Osteoblast (primary cell): Measurements from ENCODE around the gene FGD1. TPM values are rescaled to one million over a fixed set of nuclear protein-coding genes. Genes with fewer than 3 reads are reported as not detected.

Experiments
- DNase-seq: peaks from one replicate; pipeline ENCODE4 v3.0.0; 2011; ENCODE audit warnings: low spot score, mixed read lengths; ENCODE audit not compliant: insufficient read length; ENCODE audit errors: missing footprints
- H2AFZ ChIP-seq: 2 replicates; pipeline ENCODE4 v1.6.0; 2011; ENCODE audit warnings: mild to moderate bottlenecking, low read length
- H3K27ac ChIP-seq: 2 replicates; pipeline ENCODE4 v1.5.1; 2011; ENCODE audit warnings: mild to moderate bottlenecking, low read depth, low read length, moderate library complexity
- H3K27me3 ChIP-seq: 2 replicates; pipeline ENCODE4 v1.6.0; 2012; ENCODE audit warnings: mild to moderate bottlenecking, control low read depth, inconsistent platforms, low read length, moderate library complexity; ENCODE audit not compliant: insufficient read depth
- H3K36me3 ChIP-seq: 2 replicates; pipeline ENCODE4 v1.5.1; 2011; ENCODE audit warnings: mild to moderate bottlenecking, low read length, control low read depth, moderate library complexity; ENCODE audit not compliant: insufficient read depth
- H3K4me1 ChIP-seq: 2 replicates; pipeline ENCODE4 v1.5.1; 2011; ENCODE audit warnings: mild to moderate bottlenecking, low read length, control low read depth, moderate library complexity; ENCODE audit not compliant: insufficient read depth
- H3K4me2 ChIP-seq: 2 replicates; pipeline ENCODE4 v1.6.0; 2011; ENCODE audit warnings: mild to moderate bottlenecking, low read length; ENCODE audit not compliant: insufficient read depth
- H3K4me3 ChIP-seq: fragments of 200-600 bp; sonication (generic); 3 replicates; pipeline ENCODE4 v1.5.1; 2012; ENCODE audit warnings: mild to moderate bottlenecking, low read length, inconsistent platforms; ENCODE audit not compliant: insufficient read depth
- H3K79me2 ChIP-seq: 2 replicates; pipeline ENCODE4 v1.6.0; 2012; ENCODE audit warnings: mild to moderate bottlenecking, low read length, control low read depth, inconsistent platforms; ENCODE audit not compliant: insufficient read depth
- H3K9me3 ChIP-seq: 2 replicates; pipeline ENCODE4 v1.5.1; 2011; ENCODE audit warnings: low read depth, low read length, control low read depth
- H4K20me1 ChIP-seq: 2 replicates; pipeline ENCODE4 v1.6.0; 2012; ENCODE audit warnings: mild to moderate bottlenecking, low read length, control low read depth; ENCODE audit not compliant: insufficient read depth
- total RNA-seq: library from RNA; depleted of rRNA; stranded (reverse); fragments of >200 nt; gene quantifications from 2 replicates; pipeline ENCODE4 v1.2.3, GENCODE V29; 2012
- TF ChIP-seq, protein P1 (sequence below): IDR thresholded peaks from 2 replicates; pipeline ENCODE4 v1.5.1; 2011; ENCODE audit warnings: mild to moderate bottlenecking, low read depth, low read length, moderate library complexity; ENCODE audit errors: extremely low read depth

FGD1 gene
- total RNA-seq, 1 donor: 8.7 TPM

GRCh38 chrX:54446084-54446483 is 50.0 kb downstream of the FGD1 start:
- TF ChIP-seq, protein P1, sequence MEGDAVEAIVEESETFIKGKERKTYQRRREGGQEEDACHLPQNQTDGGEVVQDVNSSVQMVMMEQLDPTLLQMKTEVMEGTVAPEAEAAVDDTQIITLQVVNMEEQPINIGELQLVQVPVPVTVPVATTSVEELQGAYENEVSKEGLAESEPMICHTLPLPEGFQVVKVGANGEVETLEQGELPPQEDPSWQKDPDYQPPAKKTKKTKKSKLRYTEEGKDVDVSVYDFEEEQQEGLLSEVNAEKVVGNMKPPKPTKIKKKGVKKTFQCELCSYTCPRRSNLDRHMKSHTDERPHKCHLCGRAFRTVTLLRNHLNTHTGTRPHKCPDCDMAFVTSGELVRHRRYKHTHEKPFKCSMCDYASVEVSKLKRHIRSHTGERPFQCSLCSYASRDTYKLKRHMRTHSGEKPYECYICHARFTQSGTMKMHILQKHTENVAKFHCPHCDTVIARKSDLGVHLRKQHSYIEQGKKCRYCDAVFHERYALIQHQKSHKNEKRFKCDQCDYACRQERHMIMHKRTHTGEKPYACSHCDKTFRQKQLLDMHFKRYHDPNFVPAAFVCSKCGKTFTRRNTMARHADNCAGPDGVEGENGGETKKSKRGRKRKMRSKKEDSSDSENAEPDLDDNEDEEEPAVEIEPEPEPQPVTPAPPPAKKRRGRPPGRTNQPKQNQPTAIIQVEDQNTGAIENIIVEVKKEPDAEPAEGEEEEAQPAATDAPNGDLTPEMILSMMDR: no peak
- H3K4me1 ChIP-seq: no peaks in the 10 kb centered on the region
- H3K4me3 ChIP-seq: no peak overlapping the region
- H3K36me3 ChIP-seq: peaks cover 16% of the 10 kb centered on the region
- H3K4me2 ChIP-seq: no peak overlapping the region
- H3K27ac ChIP-seq: no peak overlapping the region
- H4K20me1 ChIP-seq: peaks cover 3% of the 10 kb centered on the region
- no peak overlapping the region for H2AFZ ChIP-seq
- peaks cover 19% of the 10 kb centered on the region for H3K79me2 ChIP-seq
- peak; percentile 15 for DNase-seq
- no peaks in the 10 kb centered on the region for H3K9me3 ChIP-seq
- no peaks in the 10 kb centered on the region for H3K27me3 ChIP-seq

GRCh38 chrX:54444752-54445151 is 51.3 kb downstream of the FGD1 start:
- TF ChIP-seq, protein P1: no peak
- H3K9me3 ChIP-seq: no peaks in the 10 kb centered on the region
- peaks cover 28% of the 10 kb centered on the region for H3K79me2 ChIP-seq
- H3K27ac ChIP-seq: no peak overlapping the region
- no peaks in the 10 kb centered on the region for H3K4me1 ChIP-seq
- H4K20me1 ChIP-seq: peaks cover 3% of the 10 kb centered on the region
- H3K36me3 ChIP-seq: peaks cover 13% of the 10 kb centered on the region
- no peak overlapping the region for H3K4me3 ChIP-seq
- no peaks in the 10 kb centered on the region for H3K27me3 ChIP-seq
- H3K4me2 ChIP-seq: no peak overlapping the region
- no peak overlapping the region for H2AFZ ChIP-seq
- peak; percentile 43 for DNase-seq

DNA sequence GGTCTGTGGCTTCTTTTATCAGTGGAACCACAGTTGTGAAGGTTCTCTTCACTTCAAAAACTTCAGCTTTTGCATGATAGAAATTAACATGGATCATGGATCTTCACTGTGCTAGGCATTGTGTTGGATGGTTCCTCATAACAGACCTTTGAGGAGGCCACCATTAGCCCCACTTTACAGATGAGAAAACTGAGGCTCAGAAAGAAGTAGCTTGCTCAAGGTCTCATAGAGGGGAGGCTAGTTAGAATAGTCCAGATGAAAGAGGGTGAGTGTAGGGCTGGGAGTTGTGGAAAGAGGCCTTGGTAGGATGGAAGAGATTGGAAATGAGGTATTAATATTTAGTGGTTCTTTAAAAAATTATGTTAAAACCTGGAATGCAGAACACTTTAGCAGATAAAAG is 53.2 kb downstream of the FGD1 start:
- no peak for DNase-seq
- peaks cover 11% of the 10 kb centered on the region for H3K36me3 ChIP-seq
- no peak overlapping the region for H2AFZ ChIP-seq
- no peak overlapping the region for H3K4me2 ChIP-seq
- H3K4me1 ChIP-seq: no peaks in the 10 kb centered on the region
- peaks cover 3% of the 10 kb centered on the region for H4K20me1 ChIP-seq
- no peaks in the 10 kb centered on the region for H3K27me3 ChIP-seq
- H3K4me3 ChIP-seq: no peak overlapping the region
- TF ChIP-seq, protein P1: no peak
- H3K79me2 ChIP-seq: peaks cover 28% of the 10 kb centered on the region
- H3K9me3 ChIP-seq: no peaks in the 10 kb centered on the region
- H3K27ac ChIP-seq: no peak overlapping the region

DNA sequence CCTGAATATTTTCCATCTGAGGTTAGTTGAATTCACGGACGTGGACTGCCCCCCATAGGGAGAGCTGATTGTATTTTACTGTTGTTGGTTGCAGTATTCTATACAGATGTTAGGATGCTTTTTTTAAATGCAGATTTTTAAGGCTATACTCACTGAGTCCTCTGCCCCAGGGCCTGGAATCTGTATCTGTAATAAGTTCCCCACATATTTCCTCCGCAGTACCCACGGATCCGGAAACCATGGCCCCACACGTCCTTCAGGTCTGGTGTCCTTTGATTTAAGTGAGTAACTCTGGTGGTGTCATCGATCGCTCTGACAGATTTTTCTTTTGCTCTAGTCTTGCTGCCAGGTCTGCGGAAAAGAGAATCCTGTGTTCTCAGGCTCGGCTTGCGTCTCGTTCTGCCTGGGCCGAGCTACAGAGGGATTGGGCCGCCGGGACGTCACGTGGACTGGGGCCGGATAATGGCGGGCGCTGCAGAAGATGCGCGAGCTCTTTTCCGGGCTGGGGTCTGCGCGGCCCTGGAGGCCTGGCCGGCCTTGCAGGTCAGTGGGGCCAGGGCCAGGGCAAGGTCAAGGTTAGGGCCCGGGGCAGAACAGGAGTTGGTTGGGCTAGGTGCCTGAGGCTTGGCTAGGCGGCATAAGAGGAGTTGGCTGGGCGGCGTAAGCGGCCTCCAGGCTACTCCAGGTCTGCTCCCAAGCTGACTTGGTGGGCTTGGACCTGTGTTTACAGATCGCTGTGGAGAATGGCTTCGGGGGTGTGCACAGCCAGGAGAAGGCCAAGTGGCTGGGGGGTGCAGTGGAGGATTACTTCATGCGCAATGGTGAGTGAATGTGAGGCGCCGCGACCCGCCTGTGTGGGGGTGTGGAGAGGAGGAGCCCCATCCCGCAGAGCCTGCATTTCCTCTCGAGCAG is 55.8 kb downstream of the FGD1 start, which contains the start of gene TSR2:
TSS of gene TSR2 (plus strand) at position 445 of the 912 bp plus-strand sequence. CDS start at position 463, 18 bp downstream.
- Histone ChIP-seq H3K27me3 (no peaks in the 10 kb centered on the region), H3K4me3 (peak within 1 kb of the TSS; percentile 82), H3K4me1 (no peaks in the 10 kb centered on the region), H2AFZ (peak within 1 kb of the TSS; percentile 82), H4K20me1 (peaks cover 3% of the 10 kb centered on the region), H3K36me3 (peaks cover 10% of the 10 kb centered on the region), H3K79me2 (peaks cover 28% of the 10 kb centered on the region), H3K27ac (peak within 1 kb of the TSS; percentile 48), H3K4me2 (peak within 1 kb of the TSS; percentile 82), H3K9me3 (no peaks in the 10 kb centered on the region)
- TF ChIP-seq, protein P1: peak; percentile 31
- peak; percentile 90 for DNase-seq
